Measurements from ENCODE around the gene TBC1D9B.

Gene TBC1D9B

GRCh38 chr5:179907556-179908324 is at the start of gene TBC1D9B:
Gene TBC1D9B, minus strand, starts transcription at chr5:179907897. Its CDS starts 76 bp downstream, at chr5:179907821.
- peak; percentile 66 for DNase-seq

- DNase-seq, result no peak
These were observed 47.9 kb upstream of the TBC1D9B start for GRCh38 chr5:179955630-179956029.

- DNase-seq, result no peak
These were observed 47.4 kb upstream of the TBC1D9B start for GRCh38 chr5:179955062-179955461.

- no peak for DNase-seq
These were observed 46.7 kb upstream of the TBC1D9B start for GRCh38 chr5:179954434-179954833.

- DNase-seq, result no peak
These were observed 46.3 kb upstream of the TBC1D9B start for GRCh38 chr5:179953987-179954386.

- no peak for DNase-seq
These were observed 29.4 kb upstream of the TBC1D9B start for GRCh38 chr5:179936976-179937681.

- DNase-seq, result no peak
These were observed 23.2 kb upstream of the TBC1D9B start for GRCh38 chr5:179930788-179931473.

GRCh38 chr5:179927824-179928223 is 20.1 kb upstream of the TBC1D9B start:
- DNase-seq, result no peak

- no peak for DNase-seq
These were observed 19.0 kb upstream of the TBC1D9B start for GRCh38 chr5:179926657-179927056.

- no peak for DNase-seq
These were observed 15.7 kb upstream of the TBC1D9B start for GRCh38 chr5:179923436-179923835.

GRCh38 chr5:179920175-179920574 is 12.5 kb upstream of the TBC1D9B start:
- no peak for DNase-seq

- no peak for DNase-seq
These were observed 11.9 kb upstream of the TBC1D9B start for GRCh38 chr5:179919487-179920060.

GRCh38 chr5:179918742-179919486 is 11.2 kb upstream of the TBC1D9B start:
- no peak for DNase-seq

GRCh38 chr5:179916523-179916922 is 8.8 kb upstream of the TBC1D9B start:
- no peak for DNase-seq

GRCh38 chr5:179915406-179915935 is 7.8 kb upstream of the TBC1D9B start:
- no peak for DNase-seq

GRCh38 chr5:179914032-179914755 is 6.5 kb upstream of the TBC1D9B start:
- DNase-seq, result no peak

- DNase-seq, result no peak
These were observed 5.8 kb upstream of the TBC1D9B start for GRCh38 chr5:179913461-179913860.

GRCh38 chr5:179912951-179913350 is 5.3 kb upstream of the TBC1D9B start:
- no peak for DNase-seq

- no peak for DNase-seq
These were observed 4.7 kb upstream of the TBC1D9B start for GRCh38 chr5:179912386-179912785.

- no peak for DNase-seq
These were observed 1.5 kb upstream of the TBC1D9B start for GRCh38 chr5:179909224-179909623.

GRCh38 chr5:179908528-179908927 is 831 bp upstream of the TBC1D9B start:
- peak; percentile 20 for DNase-seq
